Neural progenitor cell (in vitro differentiated cells): ENCODE measurements around the gene ZFP36L2. TPM values are rescaled to one million over a fixed set of nuclear protein-coding genes. Genes with fewer than 3 reads are reported as not detected.

Source experiments
- DNase-seq: peaks from one replicate; pipeline ENCODE4 v3.0.0-alpha.2; 2016; ENCODE audit warnings: low spot score
- H2AFZ ChIP-seq: fragments of 200-600 bp; sonication (generic); replicated peaks from 2 replicates; pipeline ENCODE4 v1.6.1; 2016; ENCODE audit warnings: antibody characterized with exemption
- H3F3A ChIP-seq: fragments of 200-600 bp; sonication (generic); 2 replicates; pipeline ENCODE4 v1.6.1; 2016; ENCODE audit warnings: antibody characterized with exemption, low read depth
- H3K27ac ChIP-seq: fragments of 200-600 bp; sonication (generic); 2 replicates; pipeline ENCODE4 v1.5.1; 2016; ENCODE audit warnings: mild to moderate bottlenecking
- H3K27me3 ChIP-seq: fragments of 200-600 bp; sonication (generic); 2 replicates; pipeline ENCODE4 v1.6.1; 2016; ENCODE audit warnings: mild to moderate bottlenecking, moderate library complexity
- H3K36me3 ChIP-seq: fragments of 200-600 bp; sonication (generic); 2 replicates; pipeline ENCODE4 v1.5.1; 2016
- H3K4me1 ChIP-seq: fragments of 200-600 bp; sonication (generic); 2 replicates; pipeline ENCODE4 v1.6.1; 2016; ENCODE audit warnings: mixed run types
- H3K4me2 ChIP-seq: fragments of 200-600 bp; sonication (generic); 2 replicates; pipeline ENCODE4 v1.6.1; 2016
- H3K4me3 ChIP-seq: fragments of 200-600 bp; sonication (generic); 2 replicates; pipeline ENCODE4 v1.5.1; 2016
- H3K79me2 ChIP-seq: fragments of 200-600 bp; sonication (generic); 2 replicates; pipeline ENCODE4 v1.6.1; 2016; ENCODE audit warnings: low read depth
- H3K9ac ChIP-seq: fragments of 200-600 bp; sonication (generic); 2 replicates; pipeline ENCODE4 v1.6.1; 2016
- H3K9me3 ChIP-seq: fragments of 200-600 bp; sonication (generic); 2 replicates; pipeline ENCODE4 v1.5.1; 2016; ENCODE audit warnings: low read depth
- H4K20me1 ChIP-seq: fragments of 200-600 bp; sonication (generic); 2 replicates; pipeline ENCODE4 v1.6.1; 2016; ENCODE audit warnings: low read depth
- H3K27ac Mint-ChIP-seq: 3 replicates; pipeline ENCODE4 v1.8.0; 2021; ENCODE audit warnings: mixed read lengths
- H3K27me3 Mint-ChIP-seq: 2 replicates; pipeline ENCODE4 v1.8.0; 2022; ENCODE audit warnings: low read depth, mild to moderate bottlenecking, inconsistent platforms, moderate library complexity, mixed read lengths; ENCODE audit not compliant: insufficient read depth
- H3K36me3 Mint-ChIP-seq: 3 replicates; pipeline ENCODE4 v1.8.0; 2021; ENCODE audit warnings: mixed read lengths
- H3K4me1 Mint-ChIP-seq: 3 replicates; pipeline ENCODE4 v1.8.0; 2021; ENCODE audit warnings: mixed read lengths
- H3K4me3 Mint-ChIP-seq: 3 replicates; pipeline ENCODE4 v1.8.0; 2021; ENCODE audit warnings: mild to moderate bottlenecking, moderate library complexity, mixed read lengths
- H3K9me3 Mint-ChIP-seq: 3 replicates; pipeline ENCODE4 v1.8.0; 2020; ENCODE audit warnings: mixed read lengths
- CTCF ChIP-seq: fragments of 200-600 bp; sonication (generic); IDR thresholded peaks from 2 replicates; pipeline ENCODE4 v1.5.1; 2017; ENCODE audit warnings: antibody characterized with exemption, mild to moderate bottlenecking
- EZH2 ChIP-seq: fragments of 200-600 bp; sonication (generic); IDR thresholded peaks from 2 replicates; pipeline ENCODE4 v1.6.1; 2017; ENCODE audit warnings: antibody characterized with exemption, mild to moderate bottlenecking, moderate library complexity
- EZH2phosphoT487 ChIP-seq: fragments of 200-600 bp; sonication (generic); IDR thresholded peaks from 2 replicates; pipeline ENCODE4 v1.6.1; 2017; ENCODE audit warnings: antibody characterized with exemption
- total RNA-seq: library from RNA; depleted of rRNA; stranded (reverse); fragments of >200 nt; gene quantifications from 2 replicates; pipeline ENCODE4 v1.2.3, GENCODE V29; 2015; ENCODE audit warnings: low replicate concordance

The ZFP36L2 gene
- total RNA-seq, 1 donor from 2014 or later = 13.8 TPM

GRCh38 chr2:43224131-43224570 lies 2.3 kb downstream of the ZFP36L2 start:
- Histone ChIP-seq H3K9ac (no peak overlapping the region), H3F3A (peaks cover 86% of the 10 kb centered on the region), H2AFZ (no peak overlapping the region), H4K20me1 (peaks cover 49% of the 10 kb centered on the region), H3K9me3 (no peaks in the 10 kb centered on the region), H3K79me2 (peaks cover 67% of the 10 kb centered on the region), H3K4me3 (peak overlapping the region; percentile 83), H3K27ac (peak overlapping the region; percentile 46), H3K27me3 (no peaks in the 10 kb centered on the region), H3K36me3 (no peaks in the 10 kb centered on the region), H3K4me2 (peak overlapping the region; percentile 87), H3K4me1 (peaks cover 59% of the 10 kb centered on the region)
- H3K4me3 Mint-ChIP-seq = peak overlapping the region; percentile 95
- DNase-seq = peak; percentile 91
- H3K4me1 Mint-ChIP-seq = peaks cover 57% of the 10 kb centered on the region
- peak; percentile 64 for TF ChIP-seq CTCF
- TF ChIP-seq EZH2 = no peak
- no peak for TF ChIP-seq EZH2phosphoT487
- no peaks in the 10 kb centered on the region for H3K9me3 Mint-ChIP-seq
- H3K36me3 Mint-ChIP-seq = peaks cover 8% of the 10 kb centered on the region
- H3K27ac Mint-ChIP-seq = peak overlapping the region; percentile 92
- peaks cover 4% of the 10 kb centered on the region for H3K27me3 Mint-ChIP-seq

- Histone ChIP-seq H3K4me1 (peaks cover 58% of the 10 kb centered on the region), H3K27ac (no peak overlapping the region), H3K9me3 (no peaks in the 10 kb centered on the region), H4K20me1 (peaks cover 49% of the 10 kb centered on the region), H2AFZ (no peak overlapping the region), H3F3A (peaks cover 86% of the 10 kb centered on the region), H3K9ac (no peak overlapping the region), H3K79me2 (peaks cover 67% of the 10 kb centered on the region), H3K27me3 (no peaks in the 10 kb centered on the region), H3K4me3 (peak overlapping the region; percentile 83), H3K4me2 (peak overlapping the region; percentile 87), H3K36me3 (no peaks in the 10 kb centered on the region)
- Mint-ChIP-seq H3K27me3 (peaks cover 4% of the 10 kb centered on the region), H3K9me3 (no peaks in the 10 kb centered on the region), H3K4me1 (peaks cover 57% of the 10 kb centered on the region), H3K4me3 (peak overlapping the region; percentile 95), H3K36me3 (peaks cover 8% of the 10 kb centered on the region), H3K27ac (peak overlapping the region; percentile 36)
- TF ChIP-seq CTCF (no peak), EZH2 (no peak), EZH2phosphoT487 (no peak)
- DNase-seq = no peak
These were observed 2.8 kb downstream of the ZFP36L2 start for GRCh38 chr2:43223521-43224001.

GRCh38 chr2:43222475-43223309 lies 3.7 kb downstream of the ZFP36L2 start:
- no peak overlapping the region for H2AFZ ChIP-seq
- H3K36me3 Mint-ChIP-seq = peaks cover 8% of the 10 kb centered on the region
- TF ChIP-seq CTCF = no peak
- TF ChIP-seq EZH2phosphoT487 = no peak
- no peak for TF ChIP-seq EZH2
- peak overlapping the region; percentile 83 for H3K4me3 ChIP-seq
- DNase-seq = no peak
- H3K36me3 ChIP-seq = no peaks in the 10 kb centered on the region
- peaks cover 49% of the 10 kb centered on the region for H4K20me1 ChIP-seq
- H3K4me3 Mint-ChIP-seq = peak overlapping the region; percentile 84
- no peaks in the 10 kb centered on the region for H3K27me3 ChIP-seq
- no peaks in the 10 kb centered on the region for H3K9me3 ChIP-seq
- no peaks in the 10 kb centered on the region for H3K9me3 Mint-ChIP-seq
- H3K4me1 ChIP-seq = peaks cover 58% of the 10 kb centered on the region
- peak overlapping the region; percentile 94 for H3K27ac Mint-ChIP-seq
- H3K79me2 ChIP-seq = peaks cover 62% of the 10 kb centered on the region
- H3K27ac ChIP-seq = peak overlapping the region; percentile 66
- peaks cover 4% of the 10 kb centered on the region for H3K27me3 Mint-ChIP-seq
- H3K4me2 ChIP-seq = peak overlapping the region; percentile 87
- H3F3A ChIP-seq = peaks cover 86% of the 10 kb centered on the region
- peaks cover 62% of the 10 kb centered on the region for H3K4me1 Mint-ChIP-seq
- no peak overlapping the region for H3K9ac ChIP-seq
